Measurements from ENCODE around the gene GSG1L. TPM values are rescaled to one million over a fixed set of nuclear protein-coding genes. Genes with fewer than 3 reads are reported as not detected.

Gene GSG1L
- total RNA-seq, 4 donors from 2014 or later = not detected

DNA sequence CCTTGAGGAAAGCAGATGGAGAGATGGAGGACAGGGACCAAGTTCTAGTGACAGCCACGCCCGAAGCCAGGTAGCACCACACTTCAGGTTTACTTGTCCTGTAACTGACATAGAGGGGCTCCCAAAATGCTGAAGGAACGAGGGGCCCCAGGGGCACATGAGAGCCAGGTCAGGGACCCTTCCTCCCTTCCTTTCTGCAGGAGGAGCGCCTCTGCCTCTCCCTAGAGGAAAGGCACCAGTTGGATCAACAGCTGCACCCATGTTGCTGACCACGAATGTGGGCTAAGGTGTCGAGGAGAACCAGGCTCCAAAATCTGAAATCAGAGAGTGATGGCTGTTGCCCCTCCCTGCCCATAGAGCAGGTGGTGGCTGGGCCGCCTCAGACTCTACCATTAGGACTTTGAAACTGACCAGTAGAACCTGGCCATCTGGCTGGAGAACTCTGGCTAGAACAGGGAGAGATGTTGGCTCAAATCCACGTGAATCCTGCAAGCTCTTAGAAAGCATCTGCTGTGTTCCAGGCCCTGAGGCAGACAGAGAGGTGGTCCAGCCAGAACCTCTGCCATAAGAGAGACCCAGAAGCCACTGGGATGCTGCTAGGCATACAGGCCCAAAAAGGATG lies 294.8 kb downstream of the GSG1L start:
- H3K27me3 ChIP-seq = no peaks in the 10 kb centered on the region
- no peak overlapping the region for H3K4me3 ChIP-seq
- no peak overlapping the region for H3K27ac ChIP-seq
- DNase-seq = peak in 1 of 3 donors; percentile 11
- no peaks in the 10 kb centered on the region for H3K4me1 ChIP-seq
- peaks cover 0 to 66% (median 0%) of the 10 kb centered on the region in 3 donors for H3K36me3 ChIP-seq
- no peak for TF ChIP-seq POLR2A (IDR thresholded peaks at IDR 0.05)
- TF ChIP-seq, protein P1, sequence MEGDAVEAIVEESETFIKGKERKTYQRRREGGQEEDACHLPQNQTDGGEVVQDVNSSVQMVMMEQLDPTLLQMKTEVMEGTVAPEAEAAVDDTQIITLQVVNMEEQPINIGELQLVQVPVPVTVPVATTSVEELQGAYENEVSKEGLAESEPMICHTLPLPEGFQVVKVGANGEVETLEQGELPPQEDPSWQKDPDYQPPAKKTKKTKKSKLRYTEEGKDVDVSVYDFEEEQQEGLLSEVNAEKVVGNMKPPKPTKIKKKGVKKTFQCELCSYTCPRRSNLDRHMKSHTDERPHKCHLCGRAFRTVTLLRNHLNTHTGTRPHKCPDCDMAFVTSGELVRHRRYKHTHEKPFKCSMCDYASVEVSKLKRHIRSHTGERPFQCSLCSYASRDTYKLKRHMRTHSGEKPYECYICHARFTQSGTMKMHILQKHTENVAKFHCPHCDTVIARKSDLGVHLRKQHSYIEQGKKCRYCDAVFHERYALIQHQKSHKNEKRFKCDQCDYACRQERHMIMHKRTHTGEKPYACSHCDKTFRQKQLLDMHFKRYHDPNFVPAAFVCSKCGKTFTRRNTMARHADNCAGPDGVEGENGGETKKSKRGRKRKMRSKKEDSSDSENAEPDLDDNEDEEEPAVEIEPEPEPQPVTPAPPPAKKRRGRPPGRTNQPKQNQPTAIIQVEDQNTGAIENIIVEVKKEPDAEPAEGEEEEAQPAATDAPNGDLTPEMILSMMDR (IDR thresholded peaks at IDR 0.05) = no peak
- H3K9me3 ChIP-seq = no peaks in the 10 kb centered on the region

DNA sequence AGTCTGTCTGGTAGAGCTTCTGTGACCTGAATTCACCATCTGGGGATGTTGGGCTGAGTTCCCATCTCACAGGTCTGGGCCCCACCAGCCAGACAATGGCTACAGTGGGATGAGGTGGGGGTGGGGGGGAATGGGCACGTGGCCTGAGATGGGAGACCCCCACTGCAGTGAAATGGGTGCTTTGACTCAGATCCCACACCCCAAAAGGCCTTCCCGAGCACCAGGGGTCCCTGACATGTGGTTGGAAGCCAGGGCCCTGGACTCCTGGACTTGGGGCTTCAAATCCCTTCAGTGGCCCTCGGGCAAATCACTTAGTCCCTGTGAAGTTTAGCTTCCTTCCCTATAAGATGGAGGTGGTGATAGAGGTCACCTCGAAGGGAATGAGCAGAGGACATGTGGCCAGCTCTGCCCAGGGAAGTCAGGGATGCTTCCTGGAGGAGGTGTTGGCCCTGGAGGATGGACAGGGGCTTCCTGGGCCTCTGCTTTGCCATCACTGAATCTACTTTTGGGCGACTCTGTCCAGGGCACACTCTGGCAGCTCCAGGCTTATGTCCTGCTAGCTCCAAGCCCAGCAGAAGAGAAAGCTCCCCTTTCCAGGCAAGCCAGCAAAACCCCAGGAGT lies 295.4 kb downstream of the GSG1L start:
- H3K4me3 ChIP-seq = no peak overlapping the region
- no peak overlapping the region for H3K27ac ChIP-seq
- H3K9me3 ChIP-seq = no peaks in the 10 kb centered on the region
- DNase-seq = peak in 1 of 3 donors; percentile 19
- H3K27me3 ChIP-seq = no peaks in the 10 kb centered on the region
- H3K4me1 ChIP-seq = no peaks in the 10 kb centered on the region
- no peak for TF ChIP-seq POLR2A (IDR thresholded peaks at IDR 0.05)
- TF ChIP-seq, protein P1 (IDR thresholded peaks at IDR 0.05) = no peak
- peaks cover 0 to 68% (median 0%) of the 10 kb centered on the region in 3 donors for H3K36me3 ChIP-seq

DNA sequence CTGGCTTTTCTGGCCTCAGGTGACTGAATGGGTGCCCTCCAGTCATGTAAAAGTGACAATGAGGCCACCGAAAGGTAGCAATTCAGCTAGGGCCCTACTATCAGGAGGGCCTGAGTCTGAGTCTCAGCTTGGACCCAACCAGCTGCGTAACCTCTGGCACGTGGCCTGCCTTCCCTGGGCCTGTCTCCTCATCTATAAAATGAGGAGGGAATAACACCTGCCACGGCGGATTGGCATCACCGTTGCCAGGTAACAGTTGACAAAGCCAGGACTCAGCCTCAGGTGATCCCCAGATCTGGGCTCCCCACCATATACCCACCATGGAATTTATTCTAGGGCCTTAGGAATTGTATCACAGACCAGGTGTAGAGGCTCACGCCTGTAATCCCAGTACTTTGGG lies 296.4 kb downstream of the GSG1L start:
- no peaks in the 10 kb centered on the region for H3K4me1 ChIP-seq
- H3K27ac ChIP-seq = no peak overlapping the region
- DNase-seq = peak in 1 of 3 donors; percentile 12
- peaks cover 0 to 68% (median 0%) of the 10 kb centered on the region in 3 donors for H3K36me3 ChIP-seq
- H3K27me3 ChIP-seq = no peaks in the 10 kb centered on the region
- H3K4me3 ChIP-seq = no peak overlapping the region
- no peaks in the 10 kb centered on the region for H3K9me3 ChIP-seq
- TF ChIP-seq, protein P1 (IDR thresholded peaks at IDR 0.05) = no peak
- no peak for TF ChIP-seq POLR2A (IDR thresholded peaks at IDR 0.05)

DNA sequence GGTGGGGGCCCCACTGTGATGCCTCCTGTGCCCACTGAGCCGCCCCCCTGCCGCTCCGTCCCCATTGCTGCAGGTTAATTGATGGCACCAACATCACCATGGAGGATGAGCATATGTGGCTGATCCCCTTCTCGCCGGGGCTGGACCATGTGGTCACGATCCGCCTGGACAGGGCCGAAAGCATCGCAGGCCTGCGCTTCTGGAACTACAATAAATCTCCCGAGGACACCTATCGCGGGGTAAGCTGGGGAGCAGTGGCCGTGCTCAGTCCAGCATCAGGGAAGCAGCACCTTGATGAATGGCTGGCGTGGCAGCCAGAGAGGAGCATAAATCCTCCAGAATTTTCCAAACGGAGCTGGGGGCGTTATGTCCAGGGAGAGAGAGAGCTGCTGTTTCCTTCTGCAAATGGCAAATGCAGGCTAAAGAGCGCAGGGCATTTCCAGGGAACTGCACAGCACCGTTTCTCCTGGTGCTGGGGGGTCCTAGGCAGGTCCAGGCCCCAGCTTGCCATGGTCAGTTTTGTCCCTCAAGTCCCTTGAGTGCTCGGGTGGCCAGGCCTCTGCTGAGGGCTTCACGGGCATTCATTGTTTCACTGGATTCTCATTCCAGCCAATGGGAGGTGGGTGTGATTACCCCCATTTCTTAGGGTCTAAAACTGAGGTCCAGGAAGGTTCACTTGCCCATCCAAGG lies 297.1 kb downstream of the GSG1L start:
- Histone ChIP-seq H3K9me3 (no peaks in the 10 kb centered on the region), H3K4me3 (no peak overlapping the region), H3K36me3 (peaks cover 0 to 75% (median 0%) of the 10 kb centered on the region in 3 donors), H3K4me1 (no peaks in the 10 kb centered on the region), H3K27me3 (no peaks in the 10 kb centered on the region), H3K27ac (no peak overlapping the region)
- no peak for TF ChIP-seq POLR2A (IDR thresholded peaks at IDR 0.05)
- TF ChIP-seq, protein P1 (IDR thresholded peaks at IDR 0.05) = no peak
- peak in 1 of 3 donors; percentile 19 for DNase-seq

DNA sequence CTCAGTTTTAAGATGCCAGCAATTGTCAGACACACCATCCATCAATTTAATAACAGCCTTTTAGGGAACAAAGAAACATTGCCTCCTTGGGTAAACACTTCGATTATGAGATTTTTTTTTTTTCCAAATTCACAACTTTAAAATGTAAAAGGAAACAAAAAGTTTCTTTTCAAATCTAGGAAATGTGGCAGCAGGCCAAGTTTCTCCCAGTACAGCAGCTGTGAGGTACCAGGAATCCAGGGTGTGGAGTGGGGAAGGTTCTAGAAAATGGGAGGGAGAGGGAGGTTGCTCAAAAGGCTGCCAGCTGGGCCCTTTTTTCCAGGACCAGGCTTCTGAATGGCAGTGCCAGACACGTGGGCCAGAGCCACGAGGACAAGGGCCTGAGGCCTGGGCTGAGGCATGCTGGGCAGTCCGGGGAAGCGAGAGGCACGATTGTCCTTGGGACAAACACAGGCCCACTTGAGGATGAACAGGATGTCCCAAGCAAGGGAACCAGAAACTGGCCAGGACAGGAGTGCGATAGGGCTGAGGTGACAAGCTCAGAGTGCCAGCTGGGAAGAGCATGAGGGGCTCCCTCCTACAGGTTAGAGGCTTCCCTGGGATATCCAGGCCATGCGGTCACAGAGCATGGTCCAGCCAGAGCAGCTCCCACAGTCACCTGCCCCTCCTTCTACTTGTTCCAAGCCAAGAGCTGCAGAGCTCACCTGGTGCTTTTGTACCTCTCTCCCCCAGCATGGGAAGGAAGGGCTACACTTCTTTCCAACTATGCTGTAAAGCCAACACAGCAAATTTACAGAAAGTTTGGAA lies 298.4 kb downstream of the GSG1L start:
- DNase-seq = peak in 1 of 3 donors; percentile 22
- TF ChIP-seq, protein P1 (IDR thresholded peaks at IDR 0.05) = no peak
- no peak for TF ChIP-seq POLR2A (IDR thresholded peaks at IDR 0.05)

More for the DNA sequence above, 298.4 kb downstream of the GSG1L start:
- H3K27me3 ChIP-seq = no peaks in the 10 kb centered on the region
- H3K4me1 ChIP-seq = no peaks in the 10 kb centered on the region
- H3K27ac ChIP-seq = no peak overlapping the region
- H3K4me3 ChIP-seq = no peak overlapping the region
- H3K9me3 ChIP-seq = no peaks in the 10 kb centered on the region
- H3K36me3 ChIP-seq = peaks cover 0 to 68% (median 0%) of the 10 kb centered on the region in 3 donors
